WERI-Rb-1 (cell line): ENCODE measurements around the gene LIN37.
"Not testable (repeated sequence)": the region's sequence is repeated elsewhere in the genome, so short reads cannot be mapped to it uniquely, and the experiment has no call there.

Experiments
- DNase-seq: peaks from one replicate; pipeline ENCODE4 v3.0.0-alpha.2; 2020
- H3K27ac ChIP-seq: fragments of 250-450 bp; sonication (Bioruptor Pico); 2 replicates; pipeline ENCODE4 v1.5.1; 2020; ENCODE audit warnings: mild to moderate bottlenecking, moderate library complexity
- H3K27me3 ChIP-seq: fragments of 250-450 bp; sonication (Bioruptor Pico); 2 replicates; pipeline ENCODE4 v1.5.1; 2021; ENCODE audit warnings: mild to moderate bottlenecking, low read depth, moderate library complexity; ENCODE audit not compliant: insufficient read depth, severe bottlenecking
- H3K36me3 ChIP-seq: fragments of 250-450 bp; sonication (Bioruptor Pico); 2 replicates; pipeline ENCODE4 v1.5.1; 2020; ENCODE audit warnings: mild to moderate bottlenecking, moderate library complexity
- H3K4me3 ChIP-seq: 2 replicates; pipeline ENCODE4 v1.5.1; 2011; ENCODE audit warnings: low read depth, mild to moderate bottlenecking, control low read depth, low read length
- H3K9me3 ChIP-seq: fragments of 250-450 bp; sonication (Bioruptor Pico); 2 replicates; pipeline ENCODE4 v1.5.1; 2021; ENCODE audit warnings: mild to moderate bottlenecking, moderate library complexity; ENCODE audit not compliant: severe bottlenecking
- TF ChIP-seq, protein P1 (sequence below): IDR thresholded peaks from 2 replicates; pipeline ENCODE4 v1.5.1; 2011; ENCODE audit warnings: low read depth, mild to moderate bottlenecking, control low read depth, inconsistent platforms, low read length

LIN37 gene

GRCh38 chr19:35723671-35724070 is 24.7 kb upstream of the LIN37 start:
- no peak overlapping the region for H3K4me3 ChIP-seq
- TF ChIP-seq, protein P1, sequence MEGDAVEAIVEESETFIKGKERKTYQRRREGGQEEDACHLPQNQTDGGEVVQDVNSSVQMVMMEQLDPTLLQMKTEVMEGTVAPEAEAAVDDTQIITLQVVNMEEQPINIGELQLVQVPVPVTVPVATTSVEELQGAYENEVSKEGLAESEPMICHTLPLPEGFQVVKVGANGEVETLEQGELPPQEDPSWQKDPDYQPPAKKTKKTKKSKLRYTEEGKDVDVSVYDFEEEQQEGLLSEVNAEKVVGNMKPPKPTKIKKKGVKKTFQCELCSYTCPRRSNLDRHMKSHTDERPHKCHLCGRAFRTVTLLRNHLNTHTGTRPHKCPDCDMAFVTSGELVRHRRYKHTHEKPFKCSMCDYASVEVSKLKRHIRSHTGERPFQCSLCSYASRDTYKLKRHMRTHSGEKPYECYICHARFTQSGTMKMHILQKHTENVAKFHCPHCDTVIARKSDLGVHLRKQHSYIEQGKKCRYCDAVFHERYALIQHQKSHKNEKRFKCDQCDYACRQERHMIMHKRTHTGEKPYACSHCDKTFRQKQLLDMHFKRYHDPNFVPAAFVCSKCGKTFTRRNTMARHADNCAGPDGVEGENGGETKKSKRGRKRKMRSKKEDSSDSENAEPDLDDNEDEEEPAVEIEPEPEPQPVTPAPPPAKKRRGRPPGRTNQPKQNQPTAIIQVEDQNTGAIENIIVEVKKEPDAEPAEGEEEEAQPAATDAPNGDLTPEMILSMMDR, result no peak
- H3K9me3 ChIP-seq, result no peaks in the 10 kb centered on the region
- H3K36me3 ChIP-seq, result peaks cover 85% of the 10 kb centered on the region
- H3K27ac ChIP-seq, result no peak overlapping the region
- no peak for DNase-seq
- no peaks in the 10 kb centered on the region for H3K27me3 ChIP-seq

- peaks cover 89% of the 10 kb centered on the region for H3K36me3 ChIP-seq
Observed at GRCh38 chr19:35724132-35724531, 24.2 kb upstream of the LIN37 start.

DNA sequence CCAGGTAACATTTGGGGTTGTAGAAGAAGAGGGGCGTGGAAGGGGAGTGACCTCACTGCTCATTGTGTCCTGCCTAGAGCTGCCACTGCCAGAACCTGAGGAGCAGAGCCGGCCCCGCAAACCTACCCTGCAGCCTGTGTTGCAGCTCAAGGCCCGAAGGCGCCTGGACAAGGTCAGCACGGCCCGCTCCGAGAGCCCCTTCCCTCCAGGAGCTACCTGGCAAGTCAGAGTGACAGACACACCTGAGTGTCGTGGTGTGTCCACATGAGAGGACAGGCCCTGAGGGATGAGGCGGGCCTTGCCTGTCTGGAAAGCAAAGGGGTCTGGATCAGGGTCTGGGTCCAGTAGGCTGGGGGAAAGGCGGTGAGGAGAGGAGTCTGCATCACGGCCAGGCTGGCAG is 23.8 kb upstream of the LIN37 start:
- TF ChIP-seq, protein P1, result no peak
- Histone ChIP-seq H3K9me3 (no peaks in the 10 kb centered on the region), H3K36me3 (peaks cover 91% of the 10 kb centered on the region), H3K4me3 (no peak overlapping the region), H3K27ac (no peak overlapping the region), H3K27me3 (no peaks in the 10 kb centered on the region)
- no peak for DNase-seq

More at GRCh38 chr19:35724132-35724531, 24.2 kb upstream of the LIN37 start:
- not testable (repeated sequence) for H3K27me3 ChIP-seq, H3K27ac ChIP-seq, H3K9me3 ChIP-seq, DNase-seq, H3K4me3 ChIP-seq

GRCh38 chr19:35725216-35725861 is 23.0 kb upstream of the LIN37 start:
- no peak for DNase-seq
- TF ChIP-seq, protein P1, result no peak
- H3K9me3 ChIP-seq, result no peaks in the 10 kb centered on the region
- H3K36me3 ChIP-seq, result peaks cover 90% of the 10 kb centered on the region
- no peaks in the 10 kb centered on the region for H3K27me3 ChIP-seq
- no peak overlapping the region for H3K27ac ChIP-seq
- H3K4me3 ChIP-seq, result no peak overlapping the region

- TF ChIP-seq, protein P1, result no peak
- no peak overlapping the region for H3K4me3 ChIP-seq
- no peak for DNase-seq
- no peak overlapping the region for H3K27ac ChIP-seq
- H3K9me3 ChIP-seq, result no peaks in the 10 kb centered on the region
- no peaks in the 10 kb centered on the region for H3K27me3 ChIP-seq
- peaks cover 97% of the 10 kb centered on the region for H3K36me3 ChIP-seq
Observed at GRCh38 chr19:35727053-35727955, 21.1 kb upstream of the LIN37 start.

DNA sequence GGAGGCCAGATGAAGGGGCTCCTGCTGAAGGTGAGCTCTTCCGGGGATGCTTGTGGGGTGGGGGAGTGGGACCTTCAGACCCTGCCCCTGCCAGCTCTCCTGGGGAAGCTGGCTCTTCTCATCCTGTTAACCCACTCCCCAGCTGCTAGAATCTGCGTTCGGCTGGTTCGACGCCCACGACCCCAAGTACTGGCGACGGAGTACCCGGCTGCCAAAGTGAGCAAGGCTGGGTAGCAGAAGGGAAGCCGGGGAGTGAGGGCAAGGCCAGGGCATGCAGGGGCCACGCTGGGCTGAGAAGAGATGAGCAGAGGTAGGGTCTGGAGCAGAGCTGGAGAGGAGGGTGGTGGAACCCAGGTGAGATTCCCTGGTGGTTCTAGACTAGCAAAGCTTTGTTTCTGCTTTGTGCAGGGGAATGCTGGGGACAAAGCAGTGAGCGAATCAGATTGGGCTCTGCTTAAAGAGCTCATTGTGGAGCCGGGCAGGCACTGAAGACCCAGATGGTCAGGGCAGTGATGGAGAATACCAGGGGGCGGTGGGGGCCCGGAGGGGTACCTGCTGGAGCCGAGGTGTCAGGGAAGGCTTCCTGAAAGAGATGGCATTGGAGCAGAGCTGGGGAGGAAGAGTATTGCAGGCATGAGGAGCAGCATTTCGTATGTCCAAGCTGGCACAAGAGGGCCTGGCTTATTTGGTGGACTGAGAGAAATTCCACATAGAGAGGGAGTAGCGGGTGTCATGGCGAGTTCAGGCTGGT is 20.2 kb upstream of the LIN37 start:
- H3K9me3 ChIP-seq, result no peaks in the 10 kb centered on the region
- H3K27ac ChIP-seq, result no peak overlapping the region
- no peak for DNase-seq
- H3K36me3 ChIP-seq, result peaks cover 95% of the 10 kb centered on the region
- TF ChIP-seq, protein P1, result no peak
- no peak overlapping the region for H3K4me3 ChIP-seq
- H3K27me3 ChIP-seq, result no peaks in the 10 kb centered on the region
